ENCODE data around the gene TRPC6.

GRCh38 chr11:101446726-101447125 is 137.1 kb downstream of the TRPC6 start:
- TF ChIP-seq CTCF (IDR thresholded peaks at IDR 0.05) (no peak), POLR2A (IDR thresholded peaks at IDR 0.05) (no peak)

Data from lower leg skin (tissue), 3 donors.